Stimulated activated CD4-positive, alpha-beta T cell treated with anti-CD3 and anti-CD28 coated beads, Interleukin-4, amount 100 ng/mL, for 4 hours (primary cell): ENCODE measurements around the gene KCTD17.
A peak's percentile ranks its signal among the peaks of the same experiment; 100 is the strongest.
"Not testable (repeated sequence)": the region's sequence is repeated elsewhere in the genome, so short reads cannot be mapped to it uniquely, and the experiment has no call there.

ENCODE experiments used
- DNase-seq, 2 experiments: peaks; one replicate each; pipeline ENCODE4 v3.0.0-alpha.2; 2020

The KCTD17 gene

DNA sequence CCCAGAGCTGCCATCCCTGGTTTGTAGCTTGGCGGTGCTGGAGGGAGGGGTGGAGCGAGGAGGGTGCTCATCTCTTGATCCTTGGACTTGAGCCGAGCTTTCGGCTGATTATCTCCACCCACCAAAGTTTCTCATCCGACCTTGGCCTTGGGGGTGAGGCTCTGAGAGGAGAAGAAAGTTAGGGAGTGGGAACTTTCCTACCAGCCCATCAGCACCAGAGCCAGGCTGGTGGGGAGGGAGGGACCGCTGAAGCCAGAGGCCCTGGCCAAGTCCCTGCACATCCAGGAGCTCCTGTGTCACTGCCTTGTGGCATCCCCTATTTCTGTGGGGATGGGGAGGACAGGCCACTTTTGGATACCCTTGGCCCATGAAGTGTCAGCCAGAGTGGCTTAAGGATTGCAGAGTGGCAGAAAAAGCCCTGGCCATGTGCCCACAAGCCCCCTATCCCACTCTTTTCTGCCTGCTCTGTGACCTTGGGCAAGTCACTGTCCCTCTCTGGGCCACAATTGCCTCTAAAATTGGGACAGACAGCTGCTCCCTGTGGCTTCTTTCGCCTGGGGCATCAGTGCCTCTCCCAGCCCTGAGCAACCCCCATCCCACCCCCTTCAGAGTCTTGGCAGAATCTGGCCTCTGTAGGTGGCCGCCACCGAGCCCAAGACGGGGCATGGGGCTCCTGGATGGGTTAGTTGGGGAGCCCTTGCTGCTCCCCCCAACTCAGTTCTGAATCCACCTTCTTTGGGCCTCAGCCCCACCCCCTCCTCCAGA, 10.3 kb downstream of the KCTD17 start:
- no peak for DNase-seq

DNA sequence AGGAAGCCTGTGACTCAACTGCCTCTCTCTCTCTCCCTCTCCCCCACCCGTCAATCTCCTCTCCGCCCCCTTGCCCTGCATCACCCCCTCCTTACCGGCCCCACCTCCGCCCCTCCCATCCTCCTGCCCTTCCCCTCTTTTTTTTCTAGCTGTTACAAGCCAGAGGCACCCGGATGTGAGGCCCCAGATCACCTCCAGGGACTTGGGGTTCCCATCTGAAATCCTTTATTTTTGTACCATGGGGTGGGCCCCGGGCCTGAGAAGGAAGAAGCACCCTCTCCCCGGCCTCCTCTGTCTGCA, 10.8 kb downstream of the KCTD17 start:
- DNase-seq, result peak in 1 of 2 experiments; percentile 22

DNA sequence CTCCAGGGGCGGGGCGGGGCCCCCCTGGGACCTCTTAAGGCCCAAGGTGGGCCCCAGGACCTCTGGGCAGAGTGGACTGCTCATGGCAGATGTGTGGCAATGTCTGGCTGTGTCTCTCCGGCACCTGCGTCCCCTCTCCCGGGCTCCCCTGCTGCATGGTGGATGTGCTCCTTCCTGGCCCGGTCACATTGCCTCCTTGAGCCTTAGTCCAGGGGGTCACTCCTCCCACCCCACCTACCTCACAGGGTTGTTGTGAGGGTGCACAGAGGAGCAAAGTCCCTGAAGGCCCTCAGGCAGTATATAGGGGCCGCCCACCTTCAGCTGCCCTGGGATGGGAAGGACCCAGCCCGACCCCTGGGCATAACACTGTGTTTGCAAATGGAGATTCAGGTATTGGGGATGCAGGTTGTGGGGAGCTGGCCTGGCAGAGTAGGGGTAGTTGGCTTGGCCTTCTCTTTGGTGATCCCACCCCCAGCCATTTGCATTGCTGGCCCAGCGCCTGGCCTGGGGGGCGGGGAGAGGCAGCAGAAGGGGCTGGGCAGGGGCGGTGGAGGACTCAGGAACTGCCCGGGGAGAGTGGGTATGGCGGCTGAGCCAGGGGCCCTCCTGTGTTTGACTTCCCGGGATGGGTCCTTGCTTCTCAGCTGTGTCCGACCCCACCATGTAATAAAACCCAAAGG, 11.3 kb downstream of the KCTD17 start:
- no peak for DNase-seq

DNA sequence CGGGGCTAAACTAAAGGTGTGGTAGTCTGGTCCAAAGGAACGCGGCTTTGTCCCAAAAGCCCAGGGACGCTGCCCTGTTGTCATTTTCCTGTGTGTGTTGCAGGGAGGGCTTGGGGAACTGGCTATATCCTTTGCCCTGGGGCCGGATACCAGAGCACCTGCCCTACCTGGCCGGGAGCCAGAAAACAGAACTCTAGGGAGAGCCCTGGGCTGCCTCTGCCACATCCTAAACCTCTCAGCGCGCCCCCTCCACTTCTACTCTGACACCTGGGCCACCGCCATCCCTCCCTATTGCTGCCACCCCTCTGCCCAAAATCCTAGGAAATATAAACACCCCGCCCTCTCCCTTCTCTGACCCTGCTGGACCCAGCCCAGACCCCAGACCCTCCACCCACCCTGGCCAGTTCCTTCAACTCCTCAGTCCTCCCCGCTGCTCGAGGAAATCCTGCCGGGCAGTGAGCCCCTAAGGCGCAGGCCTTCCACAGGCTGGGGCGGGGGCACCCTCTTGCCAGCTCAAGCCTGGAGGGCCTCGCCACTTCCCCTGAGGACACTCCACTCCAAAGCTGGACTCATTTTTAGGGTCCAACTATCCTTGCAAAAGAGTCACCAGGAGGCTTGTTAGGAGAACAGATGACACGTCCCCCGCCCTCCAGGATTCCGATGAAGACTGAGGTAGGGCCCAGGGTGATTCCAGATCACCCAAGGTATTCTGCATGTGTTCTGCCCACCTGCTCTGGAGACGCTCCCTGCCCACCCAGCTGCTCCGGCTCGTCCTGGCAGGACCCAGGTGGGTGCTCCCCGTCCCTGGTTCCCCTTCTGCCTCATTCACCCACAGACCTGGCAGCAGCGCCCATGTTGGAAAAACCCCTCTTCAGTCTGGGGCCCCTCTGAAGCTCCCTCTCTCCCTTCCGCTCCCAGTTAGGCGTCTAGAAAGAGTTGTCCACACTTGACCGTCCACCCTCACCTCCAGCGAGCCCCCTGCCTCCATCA, 12.2 kb downstream of the KCTD17 start:
- no peak for DNase-seq

DNA sequence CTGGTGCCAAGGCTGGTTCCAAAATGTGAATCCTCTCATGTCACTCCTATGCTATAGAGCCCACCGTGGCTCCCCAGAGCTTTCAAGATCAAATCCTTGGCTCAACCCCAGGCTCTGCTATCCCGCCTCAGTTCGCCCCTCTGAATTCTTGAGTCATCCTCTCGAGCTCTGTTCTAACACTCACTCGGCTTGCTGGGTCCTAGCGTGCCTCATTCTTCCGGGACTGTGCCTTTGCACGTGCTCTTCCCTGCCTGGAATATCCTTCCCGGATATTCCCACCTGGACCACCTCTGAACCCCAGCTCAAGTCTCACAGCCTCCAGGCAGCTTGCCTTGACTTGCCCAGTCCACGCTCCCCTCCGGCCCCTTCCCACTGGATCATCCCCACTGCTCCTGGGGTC, 13.0 kb downstream of the KCTD17 start:
- DNase-seq, result no peak

DNA sequence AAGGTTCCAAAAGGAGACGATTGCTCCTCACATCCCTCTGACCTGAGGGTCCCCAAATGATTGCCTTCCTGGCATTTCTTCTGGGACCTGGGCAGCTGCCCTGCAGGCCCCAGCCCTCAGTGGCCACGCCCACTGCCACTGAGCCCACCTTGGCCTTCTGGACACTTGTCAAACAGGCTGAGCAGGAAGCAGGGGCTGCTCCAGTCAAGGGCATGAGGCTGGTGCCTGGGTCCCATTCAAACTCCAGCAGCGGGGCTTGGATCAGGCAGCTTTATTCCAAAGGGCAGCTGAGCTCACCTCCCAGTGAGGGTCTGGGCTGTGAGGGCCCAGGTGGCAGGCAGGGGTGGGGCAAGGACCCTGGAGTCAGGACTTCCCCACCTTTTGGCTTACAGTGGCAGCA, 13.6 kb downstream of the KCTD17 start:
- DNase-seq, result no peak

DNA sequence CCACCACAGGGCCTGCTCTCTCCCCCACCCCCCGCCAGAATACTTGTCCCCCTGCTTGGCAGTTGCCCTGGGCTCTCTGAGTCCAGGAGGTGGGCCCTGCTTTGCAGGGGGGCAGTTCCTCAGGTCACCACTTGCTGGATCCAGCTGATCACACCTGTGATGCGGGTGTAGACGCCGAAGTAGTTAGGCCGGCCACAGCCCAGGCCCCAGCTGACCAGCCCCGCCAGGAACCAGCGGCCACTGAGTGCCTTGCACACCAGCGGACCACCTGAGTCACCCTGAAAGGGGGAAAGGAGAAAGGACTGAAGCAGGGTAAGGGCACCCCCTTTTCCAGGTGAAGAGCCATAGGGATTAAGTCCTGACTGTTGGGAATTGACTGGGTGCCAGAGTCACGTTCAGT, 14.4 kb downstream of the KCTD17 start:
- no peak for DNase-seq

DNA sequence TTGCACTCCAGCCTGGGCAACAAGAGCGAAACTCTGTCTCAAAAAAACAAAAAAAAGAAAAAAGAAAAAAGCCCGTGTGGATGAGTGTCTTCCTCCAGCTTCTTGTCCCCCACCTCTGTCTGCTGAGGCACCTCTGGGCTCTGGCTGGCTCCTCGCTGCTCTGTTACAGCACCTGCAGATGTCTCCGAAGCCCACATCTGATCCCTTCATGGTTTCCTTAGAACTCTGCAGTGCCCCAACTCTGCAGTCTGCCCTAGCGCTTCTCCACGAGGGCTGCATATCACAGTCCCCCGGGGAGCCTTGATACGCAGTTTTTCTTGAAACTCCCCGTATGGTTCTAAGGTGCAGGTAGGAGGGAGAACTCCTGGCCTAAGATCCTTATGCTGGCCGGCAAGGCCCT, 15.9 kb downstream of the KCTD17 start:
- no peak for DNase-seq

DNA sequence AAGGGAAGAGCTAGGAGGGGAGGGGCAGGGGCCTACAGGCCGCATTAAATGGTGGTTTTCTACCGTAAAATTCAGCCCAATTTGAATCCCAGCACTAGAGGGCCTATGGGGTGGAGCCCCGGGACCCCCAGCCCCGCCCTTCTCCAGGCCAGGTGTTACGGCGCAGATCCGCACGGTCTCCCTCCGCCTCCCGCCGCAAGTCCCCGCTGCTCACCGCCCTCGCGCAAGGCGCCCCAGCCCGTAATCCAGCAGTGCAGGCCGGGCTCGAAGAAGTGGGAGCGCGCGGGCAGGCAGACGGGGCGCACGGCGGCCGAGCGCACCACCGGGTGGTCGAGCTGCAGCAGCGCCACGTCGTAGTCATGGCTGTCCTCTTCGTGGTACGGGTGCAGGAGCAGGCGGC, 17.3 kb downstream of the KCTD17 start:
- no peak for DNase-seq

DNA sequence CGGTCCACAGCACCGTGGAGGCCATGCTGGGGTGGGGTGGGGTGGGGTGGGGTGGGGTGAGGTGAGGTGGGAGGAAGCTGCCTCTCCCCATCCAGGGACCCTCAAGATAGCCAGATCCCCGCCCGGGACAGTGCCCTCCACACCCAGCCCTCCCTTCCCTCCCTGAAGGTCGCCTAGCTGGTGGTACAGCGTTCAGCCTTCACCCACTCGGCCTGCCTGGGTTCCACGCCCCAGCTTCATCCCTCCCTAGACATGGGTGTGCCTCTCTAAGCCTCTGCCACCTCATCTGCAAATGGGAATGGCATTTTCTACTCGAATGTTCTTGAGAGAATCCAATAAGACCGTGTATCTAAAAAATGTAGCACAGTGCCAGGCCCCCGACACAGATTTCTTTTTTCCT, 17.8 kb downstream of the KCTD17 start:
- no peak for DNase-seq

DNA sequence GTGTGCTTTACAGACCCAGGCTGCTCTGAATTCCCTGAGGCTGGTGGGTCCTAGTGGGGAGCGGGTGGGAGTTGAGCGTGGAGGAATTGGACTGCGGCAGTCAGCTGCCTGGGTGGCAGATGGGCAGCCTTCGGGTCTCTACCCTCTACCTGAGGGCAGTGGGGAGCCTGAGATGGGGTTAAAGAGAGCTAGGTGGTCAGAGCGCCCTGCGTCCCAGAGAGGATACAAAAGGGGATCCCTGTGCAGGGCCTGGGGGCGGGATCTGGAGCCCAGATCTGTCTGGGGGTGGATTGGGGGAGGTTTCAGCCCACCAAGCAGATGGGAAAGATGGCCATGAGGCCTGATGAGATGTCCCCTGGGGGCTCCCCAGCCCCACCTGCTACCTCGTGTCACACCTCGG, 18.2 kb downstream of the KCTD17 start:
- no peak for DNase-seq

DNA sequence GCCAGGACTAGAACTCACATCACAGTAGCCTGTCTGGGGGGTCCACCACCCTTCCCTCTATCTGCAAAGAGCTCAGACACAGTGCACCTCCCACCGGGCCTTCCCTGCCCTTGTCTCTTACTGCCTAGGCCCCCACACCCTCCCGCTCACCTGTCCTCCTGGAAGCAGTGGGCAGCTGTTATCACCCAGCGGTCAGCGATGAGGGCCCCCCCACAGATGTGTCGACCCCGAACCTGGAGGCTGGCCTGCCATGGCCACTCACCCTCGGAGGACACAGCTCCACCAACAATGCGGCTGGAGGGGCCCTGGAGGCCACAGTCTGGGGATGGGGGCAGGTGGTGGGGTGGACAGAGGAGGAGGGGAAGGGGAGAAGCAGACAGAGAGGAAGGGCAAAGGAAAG, 18.8 kb downstream of the KCTD17 start:
- DNase-seq, result no peak

DNA sequence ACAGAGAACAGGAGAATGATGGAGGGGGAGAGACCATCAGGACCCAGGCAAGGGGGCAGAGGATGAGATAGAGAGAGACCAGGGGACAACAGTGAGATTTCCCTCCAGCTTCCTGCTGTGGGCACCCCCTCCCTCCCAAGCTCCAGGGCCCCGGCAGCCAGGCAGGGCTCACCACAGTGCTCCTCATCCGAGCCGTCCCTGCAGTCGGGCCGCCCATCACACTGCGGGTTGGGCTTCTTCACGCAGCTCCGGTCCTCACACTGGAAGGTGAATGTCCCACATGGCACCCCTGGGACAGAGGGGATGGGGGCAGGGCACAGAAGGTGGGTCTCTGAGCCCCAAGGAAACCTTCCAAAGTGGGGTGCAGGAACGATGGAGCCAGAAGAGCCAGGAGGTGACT, 19.2 kb downstream of the KCTD17 start:
- DNase-seq, result no peak

DNA sequence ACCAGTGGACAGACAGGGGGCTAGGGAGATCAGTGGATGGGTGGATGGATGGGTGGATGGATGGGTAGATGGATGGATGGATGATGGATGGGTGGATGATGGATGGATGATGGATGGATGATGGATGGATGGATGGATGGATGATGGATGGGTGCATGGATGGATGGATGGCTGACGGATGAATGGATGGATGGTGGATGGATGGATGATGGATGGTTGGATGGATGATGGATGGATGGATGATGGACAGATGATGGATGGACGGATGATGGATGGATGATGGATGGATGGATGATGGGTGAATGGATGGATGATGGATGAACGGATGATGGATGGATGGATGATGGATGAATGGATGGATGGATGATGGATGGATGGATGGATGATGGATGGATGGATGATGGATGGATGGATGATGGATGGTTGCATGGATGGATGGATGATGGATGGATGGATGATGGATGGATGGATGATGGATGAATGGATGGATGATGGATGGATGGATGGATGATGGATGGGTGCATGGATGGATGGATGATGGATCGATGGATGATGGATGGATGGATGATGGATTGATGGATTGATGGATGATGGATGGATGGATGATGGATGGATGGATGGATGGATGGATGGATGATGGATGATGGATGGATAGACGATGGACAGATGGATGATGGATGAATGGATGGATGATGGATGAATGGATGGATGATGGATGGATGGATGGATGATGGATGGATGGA, 20.5 kb downstream of the KCTD17 start:
- DNase-seq, result not testable (repeated sequence)

DNA sequence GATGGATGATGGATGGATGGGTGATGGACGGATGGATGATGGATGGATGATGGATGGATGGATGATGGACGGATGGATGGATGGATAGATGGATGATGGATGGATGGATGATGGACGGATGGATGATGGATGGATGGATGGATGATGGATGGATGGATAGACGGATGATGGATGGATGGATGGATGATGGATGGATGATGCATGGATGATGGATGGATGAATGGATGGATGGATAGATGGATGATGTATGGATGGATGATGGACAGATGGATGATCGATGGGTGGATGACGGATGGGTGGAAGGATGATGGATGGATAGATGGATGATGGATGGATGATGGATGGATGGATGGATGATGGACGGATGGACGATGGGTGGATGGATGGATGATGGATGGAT, 21.1 kb downstream of the KCTD17 start:
- DNase-seq, result no peak

DNA sequence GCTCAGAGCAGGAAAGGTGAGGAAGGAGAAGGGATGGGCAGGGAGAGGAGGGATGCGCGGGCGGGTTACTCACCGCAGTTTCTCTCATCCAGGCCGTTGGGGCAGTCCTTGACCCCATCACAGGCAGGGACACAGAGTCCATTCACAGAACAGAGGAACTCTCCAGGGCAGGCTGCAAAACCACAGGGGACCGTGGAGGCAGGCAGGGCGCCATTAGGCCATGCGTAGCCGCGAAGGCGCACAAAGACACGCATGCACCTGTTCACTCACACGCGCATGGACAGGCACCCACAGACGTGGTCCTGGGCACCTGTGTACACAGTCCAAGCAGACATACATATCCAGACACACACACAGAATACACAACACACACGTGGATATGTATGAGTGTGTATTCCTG, 23.0 kb downstream of the KCTD17 start:
- no peak for DNase-seq

DNA sequence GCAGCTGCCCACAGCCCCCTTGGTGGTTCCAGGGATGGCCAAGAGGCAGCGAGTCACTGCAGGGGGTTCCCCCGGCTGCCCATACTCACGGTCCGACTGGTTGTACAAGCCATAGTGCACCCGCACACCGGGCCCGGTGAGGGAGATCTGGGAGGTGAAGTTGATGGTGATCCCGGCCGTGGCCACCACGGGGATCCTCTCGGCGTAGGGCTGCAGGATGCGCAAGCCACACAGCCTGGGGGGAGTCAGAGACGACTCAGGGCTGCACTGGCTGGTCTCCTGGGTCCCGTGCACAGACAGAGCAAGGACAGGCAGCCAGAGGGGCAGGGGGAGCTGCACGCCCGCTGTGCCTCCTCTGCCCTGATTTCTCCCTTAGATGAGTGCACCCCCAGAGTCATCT, 23.5 kb downstream of the KCTD17 start:
- DNase-seq, result no peak

DNA sequence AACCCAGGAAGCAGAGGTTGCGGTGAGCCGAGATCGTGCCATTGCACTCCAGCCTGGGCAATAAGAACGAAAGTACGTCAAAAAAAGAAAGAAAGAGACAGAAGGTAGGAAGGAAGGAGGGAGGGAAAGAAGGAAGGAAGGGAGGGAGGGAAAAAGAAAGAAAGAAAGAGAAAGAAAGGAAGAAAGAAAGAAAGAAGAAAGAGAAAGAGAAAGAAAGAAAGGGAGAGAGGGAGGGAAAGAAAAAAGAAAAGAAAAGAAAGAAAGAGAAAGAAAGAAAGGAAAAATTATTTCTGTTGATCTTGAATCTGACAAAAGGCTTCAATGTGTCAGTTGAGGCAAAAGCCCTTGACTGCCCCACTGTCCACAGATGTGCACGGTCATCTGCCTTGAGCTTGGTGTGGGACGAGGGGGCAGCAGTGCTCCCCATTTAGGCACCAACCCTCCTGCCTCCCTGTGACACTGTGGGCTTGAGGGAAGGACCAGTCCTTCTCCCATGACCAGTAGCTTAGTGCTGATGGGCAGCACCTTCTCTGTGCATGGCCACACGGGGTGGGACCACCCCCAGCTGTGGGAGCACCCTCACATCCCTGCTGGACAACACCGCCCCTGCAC, 24.4 kb downstream of the KCTD17 start:
- no peak for DNase-seq

DNA sequence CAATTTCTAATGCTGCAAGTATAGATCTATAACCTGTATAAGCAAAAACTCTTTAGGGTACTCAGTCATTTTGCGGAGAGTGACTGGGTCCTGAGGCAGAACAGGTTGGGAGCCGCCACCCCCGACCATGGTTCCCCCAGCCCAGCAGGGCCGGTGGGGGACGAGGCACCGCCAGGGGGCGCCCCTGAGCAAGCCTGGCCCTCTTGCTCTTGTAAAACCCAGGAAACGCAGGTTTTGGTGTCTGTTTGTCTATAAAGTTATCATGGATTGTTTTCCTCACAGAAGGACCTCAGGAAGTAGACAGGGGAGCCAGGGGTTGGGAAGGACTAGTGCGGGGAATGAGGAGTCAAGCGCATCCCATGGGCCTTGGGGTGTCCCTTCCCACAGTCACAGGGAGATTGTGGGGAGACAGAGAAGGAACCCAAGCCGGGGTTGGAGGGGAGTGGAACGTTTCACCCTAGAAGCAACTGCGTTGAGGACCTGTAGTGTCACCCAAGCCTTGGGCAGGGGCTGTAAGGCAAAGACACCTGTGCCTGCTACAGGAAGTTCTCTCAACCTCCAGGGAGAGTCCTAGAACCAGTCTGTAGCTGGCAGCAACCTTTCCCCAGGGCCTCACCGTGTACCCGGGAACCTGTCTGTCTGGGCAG, 26.4 kb downstream of the KCTD17 start:
- DNase-seq, result peak; percentile 78 to 92

DNA sequence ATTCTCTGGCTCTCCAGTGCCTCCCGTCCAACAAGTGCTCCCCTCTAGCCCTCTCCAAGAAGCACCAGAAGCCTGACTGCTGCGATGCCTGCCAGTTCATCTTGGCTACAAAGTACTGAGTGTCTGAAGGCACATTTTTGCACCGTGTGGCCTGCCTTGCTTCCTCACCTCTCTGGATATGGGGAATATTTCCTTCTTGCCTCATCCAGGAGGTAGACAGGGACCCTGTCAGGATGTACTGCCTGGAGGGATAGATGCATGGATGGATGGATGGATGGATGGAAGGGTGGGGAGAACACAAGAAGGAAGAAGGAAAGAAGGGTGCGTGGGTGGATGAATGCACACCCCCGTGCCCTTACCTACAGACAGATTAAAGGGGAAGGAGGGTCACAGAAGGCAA, 27.6 kb downstream of the KCTD17 start:
- DNase-seq, result no peak

DNA sequence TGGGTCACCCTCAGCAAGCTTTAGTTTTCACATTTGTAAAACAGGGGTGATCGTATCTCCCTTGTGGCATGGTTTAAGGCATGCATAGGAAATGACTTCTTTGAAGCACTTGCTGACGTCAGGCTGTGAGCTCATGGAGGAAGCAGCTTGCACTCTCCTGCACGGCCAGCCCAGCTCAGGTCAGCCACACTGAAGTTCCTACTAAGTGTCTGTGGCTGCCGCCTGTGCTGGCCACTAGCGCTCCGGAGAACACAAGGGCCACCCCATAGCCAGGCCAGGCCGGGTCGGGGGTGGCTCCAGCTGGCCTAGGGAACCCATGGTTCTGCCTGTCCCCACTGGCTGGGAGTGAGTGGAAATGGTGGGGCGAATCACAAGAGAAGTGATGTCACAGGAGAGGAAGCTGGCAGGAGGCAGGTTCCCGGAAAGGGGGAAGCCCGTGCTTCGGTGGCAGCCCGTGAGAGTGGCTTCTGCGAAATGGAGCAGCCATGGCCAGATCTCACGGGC, 28.2 kb downstream of the KCTD17 start:
- peak; percentile 58 to 83 for DNase-seq

DNA sequence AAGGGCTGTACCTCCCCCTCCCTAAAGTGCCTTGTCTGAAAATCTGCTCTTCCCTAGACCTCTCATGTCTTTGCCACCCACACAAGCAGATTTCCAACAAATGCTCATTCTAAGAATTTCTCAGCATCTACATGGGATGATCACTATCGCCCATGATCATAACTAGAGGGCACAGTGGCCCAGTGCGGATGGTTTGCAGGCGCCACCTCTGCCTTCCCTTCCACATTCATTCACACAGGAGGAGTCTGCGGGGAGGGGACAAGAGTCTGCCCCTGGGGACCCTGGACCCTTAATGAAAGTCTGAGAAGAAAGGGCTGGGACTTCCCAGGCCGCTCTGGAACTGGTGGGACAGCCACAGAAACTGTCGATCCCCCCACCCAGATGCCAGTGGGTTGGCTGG, 28.9 kb downstream of the KCTD17 start:
- DNase-seq, result no peak
